IMR-90 (cell line): ENCODE data around the gene OSTC. TPM values are rescaled to one million over a fixed set of nuclear protein-coding genes. Genes with fewer than 3 reads are reported as not detected.

Experiments used
- ATAC-seq: fragments of 200-7000 bp; cut with Tn5 transposase; 2 replicates; pipeline ENCODE4 v1.9.1; 2020; ENCODE audit warnings: low read depth, mild to moderate bottlenecking, moderate library complexity
- BruUV-seq: library from RNA; stranded (reverse); fragments of 400-500 nt; replicated peaks from 2 replicates; lab custom pipeline; 2021; lab: Mats Ljungman, UMichigan
- CTCF ChIA-PET: fragments of 300-600 bp; formaldehyde crosslinking; extraction: SDS; loops from one replicate; lab custom pipeline; 2021; ENCODE audit warnings: antibody characterized with exemption; lab: Yijun Ruan, JAX
- POLR2A ChIA-PET: fragments of 300-600 bp; sonication (Branson Sonifier 250); formaldehyde crosslinking; loops from one replicate; lab custom pipeline; 2022; ENCODE audit warnings: antibody characterized with exemption; ENCODE audit not compliant: unreplicated experiment; lab: Charles Lee
- DNase-seq: peaks from one replicate; pipeline ENCODE4 v3.0.0; 2013
- H2AFZ ChIP-seq: replicated peaks from 2 replicates; pipeline ENCODE3; 2013; ENCODE audit warnings: low read length, mild to moderate bottlenecking; ENCODE audit not compliant: poor library complexity
- H2AK5ac ChIP-seq: 2 replicates; pipeline ENCODE4 v1.6.1; 2013; ENCODE audit warnings: low read depth, low read length, inconsistent platforms
- H2AK9ac ChIP-seq: replicated peaks from 2 replicates; pipeline ENCODE3; 2013; ENCODE audit warnings: mild to moderate bottlenecking, low read depth, low read length, moderate library complexity; ENCODE audit not compliant: poor library complexity
- H2BK120ac ChIP-seq: 2 replicates; pipeline ENCODE4 v1.6.1; 2013; ENCODE audit warnings: low read depth, low read length, inconsistent platforms
- H2BK15ac ChIP-seq: 3 replicates; pipeline ENCODE4 v1.6.1; 2013; ENCODE audit warnings: low read depth, low read length, inconsistent platforms
- H2BK20ac ChIP-seq: 2 replicates; pipeline ENCODE4 v1.6.1; 2013; ENCODE audit warnings: low read depth, mild to moderate bottlenecking, inconsistent platforms, low read length, moderate library complexity
- H2BK5ac ChIP-seq: 2 replicates; pipeline ENCODE4 v1.6.1; 2013; ENCODE audit warnings: mild to moderate bottlenecking, low read depth, low read length, inconsistent platforms; ENCODE audit not compliant: poor library complexity, severe bottlenecking
- H3K14ac ChIP-seq: replicated peaks from 2 replicates; pipeline ENCODE4 v1.6.1; 2013; ENCODE audit warnings: low read depth, low read length, inconsistent platforms
- H3K18ac ChIP-seq: 2 replicates; pipeline ENCODE4 v1.6.1; 2013; ENCODE audit warnings: low read depth, low read length, control low read depth
- H3K23ac ChIP-seq: 2 replicates; pipeline ENCODE4 v1.6.1; 2013; ENCODE audit warnings: low read depth, low read length, inconsistent platforms
- H3K27ac ChIP-seq: 2 replicates; pipeline ENCODE4 v1.5.1; 2013; ENCODE audit warnings: mild to moderate bottlenecking, control low read depth, low read length; ENCODE audit not compliant: insufficient read depth
- H3K27me3 ChIP-seq: 2 replicates; pipeline ENCODE4 v1.6.1; 2013; ENCODE audit warnings: low read length; ENCODE audit not compliant: control insufficient read depth, insufficient read depth
- H3K36me3 ChIP-seq: 2 replicates; pipeline ENCODE4 v1.6.1; 2013; ENCODE audit warnings: low read length, mixed read lengths; ENCODE audit not compliant: control insufficient read depth, insufficient read depth
- H3K4ac ChIP-seq: 2 replicates; pipeline ENCODE4 v1.6.1; 2013; ENCODE audit warnings: low read depth, low read length, inconsistent platforms
- H3K4me1 ChIP-seq: 2 replicates; pipeline ENCODE4 v1.6.1; 2013; ENCODE audit warnings: low read length, mixed read lengths; ENCODE audit not compliant: control insufficient read depth, insufficient read depth
- H3K4me2 ChIP-seq: 2 replicates; pipeline ENCODE4 v1.6.1; 2013; ENCODE audit warnings: low read depth, mild to moderate bottlenecking, control low read depth, low read length, moderate library complexity
- H3K4me3 ChIP-seq: 2 replicates; pipeline ENCODE4 v1.5.1; 2013; ENCODE audit warnings: low read depth, mild to moderate bottlenecking, control low read depth, low read length, moderate library complexity; ENCODE audit not compliant: insufficient read depth
- H3K56ac ChIP-seq: 2 replicates; pipeline ENCODE4 v1.6.1; 2013; ENCODE audit warnings: low read length, inconsistent platforms; ENCODE audit not compliant: insufficient read depth; ENCODE audit errors: extremely low read depth
- H3K79me1 ChIP-seq, 2 experiments: 2 replicates each; pipeline ENCODE4 v1.6.1; 2013; ENCODE audit warnings: low read length in 2 of 2, inconsistent platforms in 1 of 2, low read depth in 1 of 2
- H3K9ac ChIP-seq: 2 replicates; pipeline ENCODE4 v1.6.1; 2013; ENCODE audit warnings: low read depth, low read length, control low read depth
- H3K9me1 ChIP-seq: 2 replicates; pipeline ENCODE4 v1.6.1; 2013; ENCODE audit warnings: low read length, inconsistent platforms; ENCODE audit not compliant: insufficient read depth
- H3K9me3 ChIP-seq: 2 replicates; pipeline ENCODE4 v1.6.1; 2013; ENCODE audit warnings: low read length; ENCODE audit not compliant: control insufficient read depth, insufficient read depth
- H4K20me1 ChIP-seq: 2 replicates; pipeline ENCODE4 v1.6.1; 2013; ENCODE audit warnings: low read length, inconsistent platforms; ENCODE audit not compliant: insufficient read depth
- H4K5ac ChIP-seq: 2 replicates; pipeline ENCODE4 v1.6.1; 2013; ENCODE audit warnings: mild to moderate bottlenecking, low read depth, low read length, control low read depth
- H4K8ac ChIP-seq, 2 experiments: 2 replicates each; pipeline ENCODE4 v1.6.1; 2013; ENCODE audit warnings: low read depth in 2 of 2, low read length in 2 of 2, control low read depth in 1 of 2, inconsistent platforms in 1 of 2
- H4K91ac ChIP-seq: 2 replicates; pipeline ENCODE4 v1.6.1; 2013; ENCODE audit warnings: low read depth, low read length, inconsistent platforms; ENCODE audit not compliant: insufficient read depth
- BHLHE40 ChIP-seq: fragments of 150-350 bp; IDR thresholded peaks from 2 replicates; pipeline ENCODE4 v1.6.1; 2016; ENCODE audit warnings: mild to moderate bottlenecking, low read depth, low read length
- FOS ChIP-seq: fragments of 150-350 bp; IDR thresholded peaks from 2 replicates; pipeline ENCODE4 v1.6.1; 2016; ENCODE audit warnings: low read depth, low read length
- POLR2A ChIP-seq: IDR thresholded peaks from 2 replicates; pipeline ENCODE4 v1.6.1; 2012; ENCODE audit warnings: mild to moderate bottlenecking, low read depth, low read length
- RCOR1 ChIP-seq: IDR thresholded peaks from 2 replicates; pipeline ENCODE4 v1.6.1; 2012; ENCODE audit warnings: mild to moderate bottlenecking, low read length, improper control_type of control experiment; ENCODE audit not compliant: insufficient replicate concordance
- WGBS, 2 experiments: methylation state at CpG; one replicate each; pipeline versions ENCODE4 v1.1.5 to v1.1.7; 2013; ENCODE audit warnings: missing lambda C conversion rate in 2 of 2; ENCODE audit not compliant: insufficient read length in 1 of 2; ENCODE audit errors: extremely low coverage in 2 of 2; 5-methylcytosine and 5-hydroxymethylcytosine counted together
- dilution Hi-C: fragments of 300-500 bp; cut with HindIII; formaldehyde crosslinking; loops from one replicate; pipeline ENCODE4 v1.14.3; 2018; ENCODE audit warnings: low sequenced_read_pairs; ENCODE audit not compliant: unreplicated experiment
- in situ Hi-C: fragments of 300-500 bp; cut with MboI; formaldehyde crosslinking; loops from 3 replicates; pipeline ENCODE4 v1.14.3; 2019; ENCODE audit warnings: low sequenced_read_pairs, inconsistent platforms, mixed read lengths
- intact Hi-C: fragments of 100-400 bp; cut with micrococcal nuclease; formaldehyde crosslinking; loops from 2 replicates; pipeline ENCODE4 v1.10.0; 2022
- polyA plus RNA-seq, 3 experiments: library from polyadenylated mRNA; depleted of rRNA; stranded (reverse); fragments of >200 nt; gene quantifications; 2 replicates each; pipeline ENCODE4 v1.2.3, GENCODE V29; 2012; ENCODE audit warnings: low replicate concordance in 1 of 3
- total RNA-seq: library from RNA; depleted of rRNA; stranded (reverse); fragments of >200 nt; gene quantifications from 2 replicates; pipeline ENCODE4 v1.2.3, GENCODE V29; 2012

Gene OSTC
- total and polyA plus RNA-seq, 2 of the 4 experiments (the other 2 are of a cell fraction), result 173 to 13,576 TPM

- no TSS peak for BruUV-seq
- Histone ChIP-seq H3K14ac (no peak overlapping the region), H3K4me2 (no peak overlapping the region), H2BK20ac (no peak overlapping the region), H2AK9ac (no peak overlapping the region), H3K56ac (no peak overlapping the region), H3K27ac (no peak overlapping the region), H2AFZ (no peak overlapping the region), H3K23ac (no peak overlapping the region), H3K4ac (no peak overlapping the region), H2BK15ac (no peak overlapping the region), H3K9ac (no peak overlapping the region), H2BK120ac (no peak overlapping the region), H4K20me1 (no peaks in the 10 kb centered on the region), H3K9me3 (no peaks in the 10 kb centered on the region), H3K4me3 (no peak overlapping the region), H3K9me1 (no peaks in the 10 kb centered on the region), H3K36me3 (no peaks in the 10 kb centered on the region), H2AK5ac (no peak overlapping the region), H4K8ac (no peak overlapping the region), H3K4me1 (no peaks in the 10 kb centered on the region), H3K79me1 (no peaks in the 10 kb centered on the region), H3K18ac (no peak overlapping the region), H3K27me3 (no peaks in the 10 kb centered on the region; the same call in 1 of the 2 replicates), H4K5ac (no peak overlapping the region), H4K91ac (no peak overlapping the region), H2BK5ac (no peak overlapping the region)
- ATAC-seq (0 out of 2 replicates have a peak, but pooled peaks have one; percentile 24), DNase-seq (no peak)
- in situ Hi-C loops (no loop called here), dilution Hi-C loops (no loop called here), intact Hi-C loops (no loop called here)
- POLR2A ChIA-PET, result no interaction called here
- WGBS, 2 experiments, result no CpG with 5 or more reads among the region's 3 CpGs
- TF ChIP-seq POLR2A (no peak), RCOR1 (no peak), BHLHE40 (no peak), FOS (no peak)
- CTCF ChIA-PET, result no interaction called here
Observed at GRCh38 chr4:108702960-108703359, 52.6 kb downstream of the OSTC start.
